Liver (tissue), 9 donors: ENCODE data around the gene VPS37D. TPM values are rescaled to one million over a fixed set of nuclear protein-coding genes. Genes with fewer than 3 reads are reported as not detected.

Experiments used
- DNase-seq: peaks from one replicate; pipeline ENCODE4 v3.0.0-alpha.2; 2017; ENCODE audit warnings: low spot score
- H3K27ac ChIP-seq, 2 donors: one replicate each; pipeline ENCODE4 v1.7.0; 2013; ENCODE audit warnings: inconsistent platforms in 2 of 2, low read length in 2 of 2, control low read depth in 1 of 2, low read depth in 1 of 2, mild to moderate bottlenecking in 1 of 2
- H3K27me3 ChIP-seq, 4 donors: one replicate each; pipeline versions ENCODE4 v1.6.1 to v1.7.0; 2013; ENCODE audit warnings: low read length in 3 of 4, inconsistent platforms in 1 of 4, mild to moderate bottlenecking in 1 of 4, moderate library complexity in 1 of 4; ENCODE audit not compliant: control insufficient read depth in 4 of 4, insufficient read depth in 4 of 4
- H3K36me3 ChIP-seq, 4 donors: one replicate each; pipeline versions ENCODE4 v1.6.1 to v1.7.0; 2013; ENCODE audit warnings: low read length in 3 of 4, mild to moderate bottlenecking in 3 of 4, low read depth in 1 of 4, moderate library complexity in 1 of 4; ENCODE audit not compliant: control insufficient read depth in 4 of 4, insufficient read depth in 3 of 4
- H3K4me1 ChIP-seq, 4 donors: one replicate each; pipeline versions ENCODE4 v1.6.1 to v1.7.0; 2013; ENCODE audit warnings: low read length in 3 of 4, mild to moderate bottlenecking in 3 of 4, moderate library complexity in 1 of 4; ENCODE audit not compliant: control insufficient read depth in 4 of 4, insufficient read depth in 4 of 4
- H3K4me3 ChIP-seq, 3 donors: one replicate each; pipeline versions ENCODE4 v1.6.1 to v1.7.0; 2013; ENCODE audit warnings: low read length in 3 of 3, control low read depth in 1 of 3, low read depth in 1 of 3, mild to moderate bottlenecking in 1 of 3
- H3K9ac ChIP-seq, 2 donors: one replicate each; pipeline ENCODE4 v1.7.0; 2013; ENCODE audit warnings: low read length in 2 of 2, mild to moderate bottlenecking in 2 of 2, moderate library complexity in 2 of 2, control low read depth in 1 of 2, low read depth in 1 of 2
- H3K9me3 ChIP-seq, 4 donors: one replicate each; pipeline versions ENCODE4 v1.6.1 to v1.7.0; 2013; ENCODE audit warnings: low read length in 3 of 4; ENCODE audit not compliant: control insufficient read depth in 4 of 4
- FOXA1 ChIP-seq: IDR thresholded peaks from 2 replicates; pipeline ENCODE4 v1.6.1; 2016; ENCODE audit warnings: antibody characterized with exemption
- FOXA2 ChIP-seq: IDR thresholded peaks from 2 replicates; pipeline ENCODE4 v1.6.1; 2016; ENCODE audit warnings: antibody characterized with exemption
- GABPA ChIP-seq, 2 donors: IDR thresholded peaks in 1 of 2; conservative IDR thresholded peaks in 1 of 2; 2 replicates each; pipeline ENCODE4 v1.6.1; 2016; ENCODE audit warnings: antibody characterized with exemption in 2 of 2, mild to moderate bottlenecking in 1 of 2, moderate library complexity in 1 of 2
- HNF4A ChIP-seq, 2 donors: conservative IDR thresholded peaks; 2 replicates each; pipeline ENCODE4 v1.6.1; 2016; ENCODE audit warnings: antibody characterized with exemption in 2 of 2, mild to moderate bottlenecking in 2 of 2
- JUND ChIP-seq, 2 donors: IDR thresholded peaks; 2 replicates each; pipeline ENCODE4 v1.6.1; 2016; ENCODE audit warnings: antibody characterized with exemption in 2 of 2
- MAX ChIP-seq: IDR thresholded peaks from 2 replicates; pipeline ENCODE4 v1.6.1; 2016; ENCODE audit warnings: antibody characterized with exemption
- NR2F2 ChIP-seq: IDR thresholded peaks from 2 replicates; pipeline ENCODE4 v1.6.1; 2016; ENCODE audit warnings: antibody characterized with exemption
- RAD21 ChIP-seq, 2 donors: IDR thresholded peaks; 2 replicates each; pipeline ENCODE4 v1.6.1; 2016; ENCODE audit warnings: antibody characterized with exemption in 2 of 2, mild to moderate bottlenecking in 2 of 2
- RXRA ChIP-seq, 2 donors: IDR thresholded peaks; 2 replicates each; pipeline ENCODE4 v1.6.1; 2017 to 2018; ENCODE audit warnings: antibody characterized with exemption in 2 of 2, mild to moderate bottlenecking in 1 of 2
- TAF1 ChIP-seq: conservative IDR thresholded peaks from 2 replicates; pipeline ENCODE4 v1.6.1; 2016; ENCODE audit warnings: antibody characterized with exemption, mild to moderate bottlenecking
- WGBS: extraction: QIAGEN DNeasy Blood & Tissue Kit; methylation state at CpG from one replicate; pipeline ENCODE4 v1.1.7; 2013; 5-methylcytosine and 5-hydroxymethylcytosine counted together
- polyA plus RNA-seq, 2 donors: library from polyadenylated mRNA; stranded (reverse) in 1 of 2; unstranded in 1 of 2; fragments of 200-250 nt in 1 of 2; fragments of >200 nt in 1 of 2; fragmentation: Nextera tagmentation in 1 of 2; extraction: Ambion mirVana in 1 of 2; gene quantifications; one replicate each; pipeline versions ENCODE4 v1.2.1 to v1.2.3, GENCODE V29; 2013 to 2015
- total RNA-seq, 2 donors: library from RNA; depleted of rRNA; stranded (reverse); fragments of >200 nt; gene quantifications; one replicate each; pipeline ENCODE4 v1.2.3, GENCODE V29; 2014
- TF ChIP-seq, protein P1 (sequence below): IDR thresholded peaks from 2 replicates; pipeline ENCODE4 v1.6.1; 2016; ENCODE audit warnings: antibody characterized with exemption
- TF ChIP-seq, protein P2 (sequence below): fragments of 150-350 bp; IDR thresholded peaks from 2 replicates; pipeline ENCODE4 v1.5.1; 2017; ENCODE audit warnings: improper control_type of control experiment, low read depth, low read length; ENCODE audit not compliant: missing input control
- TF ChIP-seq, protein P3 (sequence below): IDR thresholded peaks from 2 replicates; pipeline ENCODE4 v1.6.1; 2016; ENCODE audit warnings: antibody characterized with exemption, mild to moderate bottlenecking
- donor health status: healthy.
- donor health status: healthy.
- donor health status: healthy.
- donor health status: healthy.
- donor health status: healthy.

Gene VPS37D
- total and polyA plus RNA-seq, 4 donors = 0.38 to 3.3 (median 1.3) TPM

DNA sequence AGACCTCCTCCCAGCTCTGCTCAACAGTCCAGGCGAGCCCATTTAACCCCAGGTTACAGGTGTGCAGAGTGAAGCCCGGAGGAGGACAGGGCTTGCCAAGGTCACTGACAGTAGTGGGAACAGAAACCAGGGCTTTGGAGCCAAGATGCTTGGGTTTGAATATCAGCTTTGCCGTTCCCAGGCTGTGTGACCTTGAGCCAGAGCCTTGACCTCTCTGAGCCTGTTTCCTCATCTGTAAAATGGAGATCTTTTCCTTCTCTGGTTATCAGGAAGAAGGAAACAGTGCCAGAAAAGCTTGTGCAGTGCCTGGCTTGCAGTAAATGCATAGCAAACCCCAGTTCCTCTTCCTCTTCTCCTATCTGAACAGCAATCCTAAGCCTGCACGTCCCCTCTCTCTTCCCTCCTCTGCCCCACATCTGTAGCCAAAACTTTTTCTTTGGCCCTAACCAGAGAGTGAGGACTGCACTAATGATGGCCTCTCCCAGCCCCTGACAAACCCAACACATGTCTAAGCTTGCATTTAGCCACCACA, 21.9 kb upstream of the VPS37D start:
- no peaks in the 10 kb centered on the region for H3K36me3 ChIP-seq
- no peak overlapping the region for H3K27ac ChIP-seq
- no peak overlapping the region for H3K9ac ChIP-seq
- no peaks in the 10 kb centered on the region for H3K27me3 ChIP-seq
- TF ChIP-seq, protein P1, sequence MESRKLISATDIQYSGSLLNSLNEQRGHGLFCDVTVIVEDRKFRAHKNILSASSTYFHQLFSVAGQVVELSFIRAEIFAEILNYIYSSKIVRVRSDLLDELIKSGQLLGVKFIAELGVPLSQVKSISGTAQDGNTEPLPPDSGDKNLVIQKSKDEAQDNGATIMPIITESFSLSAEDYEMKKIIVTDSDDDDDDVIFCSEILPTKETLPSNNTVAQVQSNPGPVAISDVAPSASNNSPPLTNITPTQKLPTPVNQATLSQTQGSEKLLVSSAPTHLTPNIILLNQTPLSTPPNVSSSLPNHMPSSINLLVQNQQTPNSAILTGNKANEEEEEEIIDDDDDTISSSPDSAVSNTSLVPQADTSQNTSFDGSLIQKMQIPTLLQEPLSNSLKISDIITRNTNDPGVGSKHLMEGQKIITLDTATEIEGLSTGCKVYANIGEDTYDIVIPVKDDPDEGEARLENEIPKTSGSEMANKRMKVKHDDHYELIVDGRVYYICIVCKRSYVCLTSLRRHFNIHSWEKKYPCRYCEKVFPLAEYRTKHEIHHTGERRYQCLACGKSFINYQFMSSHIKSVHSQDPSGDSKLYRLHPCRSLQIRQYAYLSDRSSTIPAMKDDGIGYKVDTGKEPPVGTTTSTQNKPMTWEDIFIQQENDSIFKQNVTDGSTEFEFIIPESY = no peak
- TF ChIP-seq TAF1 (no peak), FOXA2 (no peak), GABPA (IDR thresholded peaks at IDR 0.05 in 1 of 2, conservative IDR thresholded peaks at IDR 0.05 in 1 of 2) (no peak), RXRA (IDR thresholded peaks at IDR 0.05) (no peak), MAX (no peak), NR2F2 (no peak), RAD21 (IDR thresholded peaks at IDR 0.05) (no peak), HNF4A (conservative IDR thresholded peaks at IDR 0.05) (no peak), JUND (IDR thresholded peaks at IDR 0.05) (no peak), FOXA1 (no peak)
- TF ChIP-seq, protein P2, sequence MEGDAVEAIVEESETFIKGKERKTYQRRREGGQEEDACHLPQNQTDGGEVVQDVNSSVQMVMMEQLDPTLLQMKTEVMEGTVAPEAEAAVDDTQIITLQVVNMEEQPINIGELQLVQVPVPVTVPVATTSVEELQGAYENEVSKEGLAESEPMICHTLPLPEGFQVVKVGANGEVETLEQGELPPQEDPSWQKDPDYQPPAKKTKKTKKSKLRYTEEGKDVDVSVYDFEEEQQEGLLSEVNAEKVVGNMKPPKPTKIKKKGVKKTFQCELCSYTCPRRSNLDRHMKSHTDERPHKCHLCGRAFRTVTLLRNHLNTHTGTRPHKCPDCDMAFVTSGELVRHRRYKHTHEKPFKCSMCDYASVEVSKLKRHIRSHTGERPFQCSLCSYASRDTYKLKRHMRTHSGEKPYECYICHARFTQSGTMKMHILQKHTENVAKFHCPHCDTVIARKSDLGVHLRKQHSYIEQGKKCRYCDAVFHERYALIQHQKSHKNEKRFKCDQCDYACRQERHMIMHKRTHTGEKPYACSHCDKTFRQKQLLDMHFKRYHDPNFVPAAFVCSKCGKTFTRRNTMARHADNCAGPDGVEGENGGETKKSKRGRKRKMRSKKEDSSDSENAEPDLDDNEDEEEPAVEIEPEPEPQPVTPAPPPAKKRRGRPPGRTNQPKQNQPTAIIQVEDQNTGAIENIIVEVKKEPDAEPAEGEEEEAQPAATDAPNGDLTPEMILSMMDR = no peak
- TF ChIP-seq, protein P3, sequence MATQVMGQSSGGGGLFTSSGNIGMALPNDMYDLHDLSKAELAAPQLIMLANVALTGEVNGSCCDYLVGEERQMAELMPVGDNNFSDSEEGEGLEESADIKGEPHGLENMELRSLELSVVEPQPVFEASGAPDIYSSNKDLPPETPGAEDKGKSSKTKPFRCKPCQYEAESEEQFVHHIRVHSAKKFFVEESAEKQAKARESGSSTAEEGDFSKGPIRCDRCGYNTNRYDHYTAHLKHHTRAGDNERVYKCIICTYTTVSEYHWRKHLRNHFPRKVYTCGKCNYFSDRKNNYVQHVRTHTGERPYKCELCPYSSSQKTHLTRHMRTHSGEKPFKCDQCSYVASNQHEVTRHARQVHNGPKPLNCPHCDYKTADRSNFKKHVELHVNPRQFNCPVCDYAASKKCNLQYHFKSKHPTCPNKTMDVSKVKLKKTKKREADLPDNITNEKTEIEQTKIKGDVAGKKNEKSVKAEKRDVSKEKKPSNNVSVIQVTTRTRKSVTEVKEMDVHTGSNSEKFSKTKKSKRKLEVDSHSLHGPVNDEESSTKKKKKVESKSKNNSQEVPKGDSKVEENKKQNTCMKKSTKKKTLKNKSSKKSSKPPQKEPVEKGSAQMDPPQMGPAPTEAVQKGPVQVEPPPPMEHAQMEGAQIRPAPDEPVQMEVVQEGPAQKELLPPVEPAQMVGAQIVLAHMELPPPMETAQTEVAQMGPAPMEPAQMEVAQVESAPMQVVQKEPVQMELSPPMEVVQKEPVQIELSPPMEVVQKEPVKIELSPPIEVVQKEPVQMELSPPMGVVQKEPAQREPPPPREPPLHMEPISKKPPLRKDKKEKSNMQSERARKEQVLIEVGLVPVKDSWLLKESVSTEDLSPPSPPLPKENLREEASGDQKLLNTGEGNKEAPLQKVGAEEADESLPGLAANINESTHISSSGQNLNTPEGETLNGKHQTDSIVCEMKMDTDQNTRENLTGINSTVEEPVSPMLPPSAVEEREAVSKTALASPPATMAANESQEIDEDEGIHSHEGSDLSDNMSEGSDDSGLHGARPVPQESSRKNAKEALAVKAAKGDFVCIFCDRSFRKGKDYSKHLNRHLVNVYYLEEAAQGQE = no peak
- peaks cover 0 to 2% (median 1%) of the 10 kb centered on the region in 4 donors for H3K9me3 ChIP-seq
- WGBS = 40% methylated on average over 4 of the region's 4 CpGs
- H3K4me3 ChIP-seq = no peak overlapping the region
- DNase-seq = no peak
- H3K4me1 ChIP-seq = peaks cover 2 to 30% (median 22%) of the 10 kb centered on the region in 4 donors
